ENCODE data around the gene FNTB.

Gene FNTB

DNA sequence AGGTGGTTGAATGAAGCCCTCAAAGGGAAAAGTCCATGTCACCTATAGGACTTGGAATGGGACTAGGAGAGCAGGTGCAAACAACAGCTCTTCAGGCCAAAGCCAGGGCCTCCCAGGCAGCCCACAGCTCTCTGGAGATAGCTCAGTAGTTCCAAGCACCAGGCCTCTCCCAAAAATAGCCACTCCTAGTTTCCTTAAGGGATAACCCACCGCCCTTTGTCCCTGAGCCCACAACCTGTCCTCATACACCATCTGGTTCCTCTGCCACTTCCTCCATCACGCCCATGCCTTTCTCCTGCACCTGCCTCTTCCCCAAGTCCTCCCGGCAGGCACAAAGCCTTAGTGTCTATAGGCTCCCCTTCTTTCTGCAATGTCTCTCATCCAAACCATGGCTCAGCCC, 16.7 kb upstream of the FNTB start:
- DNase-seq (ENCODE audit: low read depth) = no peak
- H3K4me3 ChIP-seq (ENCODE audit: low read depth, low read length) = no peak overlapping the region
- TF ChIP-seq, protein P1, sequence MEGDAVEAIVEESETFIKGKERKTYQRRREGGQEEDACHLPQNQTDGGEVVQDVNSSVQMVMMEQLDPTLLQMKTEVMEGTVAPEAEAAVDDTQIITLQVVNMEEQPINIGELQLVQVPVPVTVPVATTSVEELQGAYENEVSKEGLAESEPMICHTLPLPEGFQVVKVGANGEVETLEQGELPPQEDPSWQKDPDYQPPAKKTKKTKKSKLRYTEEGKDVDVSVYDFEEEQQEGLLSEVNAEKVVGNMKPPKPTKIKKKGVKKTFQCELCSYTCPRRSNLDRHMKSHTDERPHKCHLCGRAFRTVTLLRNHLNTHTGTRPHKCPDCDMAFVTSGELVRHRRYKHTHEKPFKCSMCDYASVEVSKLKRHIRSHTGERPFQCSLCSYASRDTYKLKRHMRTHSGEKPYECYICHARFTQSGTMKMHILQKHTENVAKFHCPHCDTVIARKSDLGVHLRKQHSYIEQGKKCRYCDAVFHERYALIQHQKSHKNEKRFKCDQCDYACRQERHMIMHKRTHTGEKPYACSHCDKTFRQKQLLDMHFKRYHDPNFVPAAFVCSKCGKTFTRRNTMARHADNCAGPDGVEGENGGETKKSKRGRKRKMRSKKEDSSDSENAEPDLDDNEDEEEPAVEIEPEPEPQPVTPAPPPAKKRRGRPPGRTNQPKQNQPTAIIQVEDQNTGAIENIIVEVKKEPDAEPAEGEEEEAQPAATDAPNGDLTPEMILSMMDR (IDR thresholded peaks at IDR 0.05; ENCODE audit: control insufficient read depth, extremely low read depth, insufficient read depth) = no peak

GRCh38 chr14:64970776-64971477, 15.8 kb upstream of the FNTB start:
- DNase-seq (ENCODE audit: low read depth) = no peak
- H3K4me3 ChIP-seq (ENCODE audit: low read depth, low read length) = peak overlapping the region; percentile 55
- TF ChIP-seq, protein P1 (IDR thresholded peaks at IDR 0.05; ENCODE audit: control insufficient read depth, extremely low read depth, insufficient read depth) = no peak

- TF ChIP-seq, protein P1 (IDR thresholded peaks at IDR 0.05; ENCODE audit: control insufficient read depth, extremely low read depth, insufficient read depth) = no peak
- peak overlapping the region; percentile 55 for H3K4me3 ChIP-seq (ENCODE audit: low read depth, low read length)
- no peak for DNase-seq (ENCODE audit: low read depth)
Measured at GRCh38 chr14:64971491-64971942, 15.2 kb upstream of the FNTB start.

GRCh38 chr14:64971943-64972791, 14.5 kb upstream of the FNTB start, which contains the start of gene RAB15:
TSS of gene RAB15 (minus strand) at chr14:64972336. CDS start at chr14:64972076, 260 bp downstream.
- TF ChIP-seq, protein P1 (IDR thresholded peaks at IDR 0.05; ENCODE audit: control insufficient read depth, extremely low read depth, insufficient read depth) = 0 out of 2 replicates have a peak, but pooled peaks have one; percentile 8
- no peak for DNase-seq (ENCODE audit: low read depth)
- H3K4me3 ChIP-seq (ENCODE audit: low read depth, low read length) = peak within 1 kb of the TSS; percentile 59

DNA sequence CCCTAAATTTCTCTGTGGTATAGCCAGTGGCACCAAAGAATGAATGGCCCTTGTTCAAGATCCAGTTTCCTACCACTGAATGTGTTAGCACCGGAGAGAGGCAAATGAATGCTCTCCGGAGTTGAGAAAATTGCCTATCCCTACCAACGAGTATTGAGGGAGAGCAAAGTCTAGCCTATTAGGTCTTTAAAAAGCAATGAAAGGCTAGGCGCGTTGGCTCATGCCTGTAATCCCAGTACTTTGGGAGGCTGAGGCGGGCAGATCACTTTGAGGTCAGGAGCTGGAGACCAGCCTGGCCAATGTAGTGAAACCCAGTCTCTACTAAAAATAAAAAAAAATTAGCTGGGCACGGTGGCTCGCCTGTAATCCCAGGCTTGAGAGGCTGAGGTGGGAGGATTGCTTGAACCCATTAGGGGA, 13.7 kb upstream of the FNTB start:
- TF ChIP-seq, protein P1 (IDR thresholded peaks at IDR 0.05; ENCODE audit: control insufficient read depth, extremely low read depth, insufficient read depth) = no peak
- DNase-seq (ENCODE audit: low read depth) = no peak
- H3K4me3 ChIP-seq (ENCODE audit: low read depth, low read length) = peak overlapping the region; percentile 59; the same call in 1 of the 2 replicates

DNA sequence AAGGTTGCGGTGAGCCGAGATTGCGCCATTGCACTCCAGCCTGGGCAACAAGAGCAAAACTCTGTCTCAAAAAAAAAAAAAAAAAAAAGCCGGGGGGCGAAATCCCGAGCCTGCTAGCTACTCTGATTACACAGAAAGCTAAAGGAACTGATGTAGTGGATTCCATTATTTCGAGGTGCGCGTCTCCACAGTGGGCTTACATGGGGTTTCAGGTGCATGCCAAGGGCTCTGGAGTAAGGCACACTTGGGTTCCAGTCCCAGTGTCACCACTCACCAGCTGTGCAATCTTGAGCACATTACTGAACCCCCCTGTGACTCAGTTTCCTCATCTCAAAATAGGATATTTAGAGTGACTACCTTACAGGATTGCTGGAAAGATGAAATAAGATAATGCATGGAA, 12.9 kb upstream of the FNTB start:
- TF ChIP-seq, protein P1 (IDR thresholded peaks at IDR 0.05; ENCODE audit: control insufficient read depth, extremely low read depth, insufficient read depth) = no peak
- H3K4me3 ChIP-seq (ENCODE audit: low read depth, low read length) = no peak overlapping the region
- no peak for DNase-seq (ENCODE audit: low read depth)

Measured in LNCaP clone FGC (cell line).